K562 (cell line): ENCODE data around the gene ARHGAP30. TPM values are rescaled to one million over a fixed set of nuclear protein-coding genes. Genes with fewer than 3 reads are reported as not detected.

Experiments
- ATF3 ChIP-seq, 2 experiments: fragments of 450-650 bp in 1 of 2; sonication (generic) in 1 of 2; formaldehyde crosslinking in 1 of 2; IDR thresholded peaks in 1 of 2; conservative IDR thresholded peaks in 1 of 2; 2 replicates each; pipeline versions ENCODE4 v1.6.1 to v1.8.1; 2016 to 2023; ENCODE audit warnings: mild to moderate bottlenecking in 2 of 2, moderate library complexity in 2 of 2, inconsistent platforms in 1 of 2, missing genetic modification reagents in 1 of 2
- CEBPB ChIP-seq: fragments of 450-650 bp; IDR thresholded peaks from 2 replicates; pipeline ENCODE4 v1.6.1; 2016; ENCODE audit warnings: missing genetic modification characterization, missing compliant biosample characterization
- CREM ChIP-seq: IDR thresholded peaks from 2 replicates; pipeline ENCODE4 v1.6.1; 2014; ENCODE audit warnings: antibody characterized with exemption, low read depth
- CTBP1 ChIP-seq: fragments of 450-650 bp; IDR thresholded peaks from 2 replicates; pipeline ENCODE4 v1.6.1; 2016; ENCODE audit warnings: borderline replicate concordance
- EGR1 ChIP-seq: fragments of 450-650 bp; conservative IDR thresholded peaks from 2 replicates; pipeline ENCODE4 v1.6.1; 2017; ENCODE audit warnings: mild to moderate bottlenecking
- ETV6 ChIP-seq, 3 experiments: fragments of 150-350 bp in 1 of 3; sonication (generic) in 1 of 3; formaldehyde crosslinking in 1 of 3; IDR thresholded peaks; 2 replicates each; pipeline versions ENCODE4 v1.6.1 to v1.8.0; 2014 to 2022; ENCODE audit warnings: borderline replicate concordance in 2 of 3, low read depth in 2 of 3, antibody characterized with exemption in 1 of 3, low read length in 1 of 3, mild to moderate bottlenecking in 1 of 3, missing genetic modification reagents in 1 of 3
- FOSL1 ChIP-seq: fragments of 200-800 bp; sonication (Bioruptor generic); conservative IDR thresholded peaks from 2 replicates; pipeline ENCODE4 v1.6.1; 2016; ENCODE audit warnings: missing genetic modification characterization, missing compliant biosample characterization
- GABPB1 ChIP-seq: sonication (generic); formaldehyde crosslinking; IDR thresholded peaks from 2 replicates; pipeline ENCODE4 v1.8.0; 2022; ENCODE audit warnings: mild to moderate bottlenecking, missing genetic modification reagents
- GTF2F1 ChIP-seq: IDR thresholded peaks from 2 replicates; pipeline ENCODE4 v1.6.1; 2011; ENCODE audit warnings: low read depth, low read length, improper control_type of control experiment
- HDGF ChIP-seq: fragments of 450-650 bp; IDR thresholded peaks from 2 replicates; pipeline ENCODE4 v1.6.1; 2016
- KDM1A ChIP-seq, 2 experiments: fragments of 450-650 bp; IDR thresholded peaks; 2 replicates each; pipeline ENCODE4 v1.6.1; 2016; ENCODE audit warnings: mild to moderate bottlenecking in 2 of 2
- KDM2B ChIP-seq: fragments of 250-450 bp; sonication (Bioruptor Pico); IDR thresholded peaks from 2 replicates; pipeline ENCODE4 v1.8.0; 2021; ENCODE audit warnings: mild to moderate bottlenecking, moderate library complexity
- L3MBTL2 ChIP-seq: fragments of 450-650 bp; IDR thresholded peaks from 2 replicates; pipeline ENCODE4 v1.6.1; 2016; ENCODE audit warnings: mild to moderate bottlenecking, moderate library complexity
- MYBL2 ChIP-seq, 2 experiments: fragments of 450-650 bp in 1 of 2; sonication (generic) in 1 of 2; formaldehyde crosslinking in 1 of 2; IDR thresholded peaks; 2 replicates each; pipeline versions ENCODE4 v1.6.1 to v1.8.1; 2017 to 2022; ENCODE audit warnings: borderline replicate concordance in 1 of 2, inconsistent platforms in 1 of 2, low read depth in 1 of 2, mild to moderate bottlenecking in 1 of 2, missing genetic modification reagents in 1 of 2, moderate library complexity in 1 of 2
- NONO ChIP-seq, 2 experiments: fragments of 200-400 bp in 1 of 2; fragments of 450-650 bp in 1 of 2; formaldehyde crosslinking in 1 of 2; IDR thresholded peaks; 2 replicates each; pipeline ENCODE4 v1.6.1; 2017; ENCODE audit warnings: low read depth in 2 of 2, mild to moderate bottlenecking in 2 of 2, moderate library complexity in 2 of 2, low read length in 1 of 2
- NRF1 ChIP-seq, 2 experiments: fragments of 450-650 bp; IDR thresholded peaks in 1 of 2; conservative IDR thresholded peaks in 1 of 2; 2 replicates each; pipeline ENCODE4 v1.6.1; 2014; ENCODE audit warnings: mild to moderate bottlenecking in 2 of 2
- PML ChIP-seq: IDR thresholded peaks from 2 replicates; pipeline ENCODE4 v1.6.1; 2012; ENCODE audit warnings: low read length, inconsistent platforms
- POLR2B ChIP-seq: fragments of 450-650 bp; IDR thresholded peaks from 2 replicates; pipeline ENCODE4 v1.6.1; 2018; ENCODE audit warnings: low read depth; ENCODE audit not compliant: partially characterized antibody
- POLR2H ChIP-seq: IDR thresholded peaks from 2 replicates; pipeline ENCODE4 v1.6.1; 2016; ENCODE audit warnings: missing genetic modification characterization, low read depth, mild to moderate bottlenecking, control low read depth, missing compliant biosample characterization, moderate library complexity
- RAD21 ChIP-seq, 2 experiments: fragments of 250-450 bp in 1 of 2; fragments of 450-650 bp in 1 of 2; sonication (Bioruptor Pico) in 1 of 2; formaldehyde crosslinking in 1 of 2; IDR thresholded peaks in 1 of 2; conservative IDR thresholded peaks in 1 of 2; 2 replicates each; pipeline versions ENCODE4 v1.4.0 to v1.8.0; 2020 to 2022; ENCODE audit warnings: mild to moderate bottlenecking in 2 of 2, moderate library complexity in 1 of 2
- SMARCA4 ChIP-seq: fragments of 450-650 bp; IDR thresholded peaks from 2 replicates; pipeline ENCODE4 v1.6.1; 2016
- TFAP4 ChIP-seq: sonication (generic); formaldehyde crosslinking; IDR thresholded peaks from 2 replicates; pipeline ENCODE4 v1.8.0; 2022; ENCODE audit warnings: missing genetic modification reagents, mild to moderate bottlenecking, moderate library complexity, borderline replicate concordance
- ZBTB26 ChIP-seq: fragments of 450-650 bp; formaldehyde crosslinking; IDR thresholded peaks from 2 replicates; pipeline ENCODE4 v1.4.0; 2022; ENCODE audit warnings: missing genetic modification characterization
- ZNF124 ChIP-seq: sonication (generic); formaldehyde crosslinking; IDR thresholded peaks from 2 replicates; pipeline ENCODE4 v1.8.1; 2022; ENCODE audit warnings: missing genetic modification reagents
- ZNF175 ChIP-seq: fragments of 200-800 bp; sonication (Bioruptor generic); IDR thresholded peaks from 2 replicates; pipeline ENCODE4 v1.6.1; 2016; ENCODE audit warnings: low read depth, mild to moderate bottlenecking, missing genetic modification characterization, missing compliant biosample characterization
- ZNF408 ChIP-seq: fragments of 250-450 bp; sonication (Bioruptor Pico); IDR thresholded peaks from 2 replicates; pipeline ENCODE4 v1.4.0; 2020; ENCODE audit warnings: low read depth, mild to moderate bottlenecking, moderate library complexity
- polyA plus RNA-seq, 8 experiments: library from polyadenylated mRNA; depleted of rRNA in 4 of 8; stranded (reverse) in 5 of 8; unstranded in 3 of 8; fragments of >200 nt; fragmentation: Nextera tagmentation in 2 of 8; fragmentation: Illumina TruSeq in 1 of 8; extraction: Ambion mirVana in 2 of 8; extraction: Trizol in 1 of 8; gene quantifications; 2 replicates each; pipeline versions ENCODE4 v1.2.1 to v1.2.3, GENCODE V29; 2011 to 2014; ENCODE audit warnings: inconsistent platforms in 1 of 8, missing spikeins in 1 of 8
- total RNA-seq, 7 experiments: library from RNA; depleted of rRNA in 6 of 7; stranded (reverse); fragments of >200 nt in 6 of 7; fragmentation: Illumina TruSeq in 2 of 7; extraction: Trizol in 2 of 7; gene quantifications; 2 replicates each; pipeline versions ENCODE4 v1.2.1 to v1.2.3, GENCODE V29; 2011 to 2021; ENCODE audit warnings: low replicate concordance in 1 of 7

Gene ARHGAP30
- total and polyA plus RNA-seq, 9 of the 15 experiments (the other 6 are each of a cell fraction or from before 2014, with no cell fraction given): 0.01 to 0.73 (median 0.12) TPM

GRCh38 chr1:161115132-161115711 lies 45.5 kb upstream of the ARHGAP30 start (continued):
- TF ChIP-seq TFAP4 (CRISPR knock-in tag): no peak
- TF ChIP-seq SMARCA4: peak; percentile 71
- TF ChIP-seq CTBP1: peak; percentile 92
- 0 out of 2 replicates have a peak, but pooled peaks have one; percentile 6 for TF ChIP-seq EGR1
- no peak for TF ChIP-seq HDGF
- TF ChIP-seq KDM2B: no peak
- peak; percentile 95 for TF ChIP-seq FOSL1
- peak; percentile 45 for TF ChIP-seq POLR2B
- TF ChIP-seq ATF3 (IDR thresholded peaks at IDR 0.05): peak; percentile 98
- TF ChIP-seq ATF3 (CRISPR knock-in tag; conservative IDR thresholded peaks at IDR 0.05): no peak
- TF ChIP-seq L3MBTL2: 0 out of 2 replicates have a peak, but pooled peaks have one; percentile 36
- peak; percentile 32; the same call in 1 of the 2 replicates for TF ChIP-seq CREM
- no peak for TF ChIP-seq NONO (IDR thresholded peaks at IDR 0.05; ENCODE audit: low read depth in 2 of 2, low read length in 1 of 2)
- TF ChIP-seq ZNF124 (CRISPR knock-in tag): no peak
- peak; percentile 97 for TF ChIP-seq POLR2H (tag)
- TF ChIP-seq CEBPB (tag): peak; percentile 30; the same call in 1 of the 2 replicates
- TF ChIP-seq PML: no peak
- TF ChIP-seq GABPB1 (CRISPR knock-in tag): no peak
- TF ChIP-seq ETV6 (IDR thresholded peaks at IDR 0.05; ENCODE audit: borderline replicate concordance in 1 of 2, low read depth in 2 of 2, low read length in 1 of 2): no peak
- TF ChIP-seq ETV6 (CRISPR knock-in tag; IDR thresholded peaks at IDR 0.05; ENCODE audit: borderline replicate concordance): no peak
- TF ChIP-seq NRF1 (conservative IDR thresholded peaks at IDR 0.05 in 1 of 2, IDR thresholded peaks at IDR 0.05 in 1 of 2): no peak
- no peak for TF ChIP-seq MYBL2 (IDR thresholded peaks at IDR 0.05; ENCODE audit: low read depth)
- no peak for TF ChIP-seq MYBL2 (CRISPR knock-in tag; IDR thresholded peaks at IDR 0.05; ENCODE audit: borderline replicate concordance)
- 0 out of 2 replicates have a peak, but pooled peaks have one; percentile 27 for TF ChIP-seq ZBTB26
- TF ChIP-seq ZNF408 (CRISPR knock-in tag): no peak
- peak; percentile 82 for TF ChIP-seq ZNF175 (CRISPR knock-in tag)
- TF ChIP-seq GTF2F1: no peak
- TF ChIP-seq KDM1A (IDR thresholded peaks at IDR 0.05): no peak
- no peak for TF ChIP-seq RAD21 (CRISPR knock-in tag; conservative IDR thresholded peaks at IDR 0.05 in 1 of 2, IDR thresholded peaks at IDR 0.05 in 1 of 2)
